CD14-positive monocyte (primary cell): ENCODE measurements around the gene GREB1. TPM values are rescaled to one million over a fixed set of nuclear protein-coding genes. Genes with fewer than 3 reads are reported as not detected.

ENCODE experiments used
- DNase-seq, 3 donors: peaks; one replicate each; pipeline ENCODE4 v3.0.0-alpha.2; 2011 to 2022
- H2AFZ ChIP-seq: 2 replicates; pipeline ENCODE4 v1.6.0; 2012; ENCODE audit warnings: mild to moderate bottlenecking, low read depth, low read length, inconsistent platforms; ENCODE audit not compliant: insufficient read depth, poor library complexity, severe bottlenecking
- H3K27ac ChIP-seq, 2 donors: 1 replicate in 1 of 2; 2 replicates in 1 of 2; pipeline ENCODE4 v1.5.1; 2012 to 2013; ENCODE audit warnings: low read length in 2 of 2, control low read depth in 1 of 2, inconsistent platforms in 1 of 2, low read depth in 1 of 2, mild to moderate bottlenecking in 1 of 2
- H3K27me3 ChIP-seq, 2 donors: one replicate each; pipeline versions ENCODE4 v1.6.0 to v1.6.1; 2011 to 2013; ENCODE audit warnings: low read length in 2 of 2; ENCODE audit not compliant: control insufficient read depth in 2 of 2, insufficient read depth in 2 of 2
- H3K36me3 ChIP-seq, 2 donors: replicated peaks in 1 of 2; 1 replicate in 1 of 2; 2 replicates in 1 of 2; pipeline versions ENCODE4 v1.5.1 to v1.6.1; 2012 to 2013; ENCODE audit warnings: low read length in 2 of 2, control low read depth in 1 of 2, inconsistent platforms in 1 of 2, mild to moderate bottlenecking in 1 of 2; ENCODE audit not compliant: insufficient read depth in 2 of 2, control insufficient read depth in 1 of 2
- H3K4me1 ChIP-seq, 2 donors: 1 replicate in 1 of 2; 2 replicates in 1 of 2; pipeline versions ENCODE4 v1.5.1 to v1.6.1; 2012 to 2013; ENCODE audit warnings: low read length in 2 of 2, control low read depth in 1 of 2, inconsistent platforms in 1 of 2, mild to moderate bottlenecking in 1 of 2, moderate library complexity in 1 of 2; ENCODE audit not compliant: insufficient read depth in 2 of 2, control insufficient read depth in 1 of 2
- H3K4me2 ChIP-seq: replicated peaks from 2 replicates; pipeline ENCODE3; 2012; ENCODE audit warnings: low read length, moderate library complexity, mild to moderate bottlenecking; ENCODE audit not compliant: poor library complexity, severe bottlenecking; ENCODE audit errors: extremely low read depth
- H3K4me3 ChIP-seq, 3 experiments: fragments of 200-600 bp in 1 of 3; sonication (generic) in 1 of 3; replicated peaks in 1 of 3; 1 replicate in 2 of 3; 2 replicates in 1 of 3; pipeline ENCODE4 v1.5.1; 2011 to 2013; ENCODE audit warnings: low read length in 3 of 3, mild to moderate bottlenecking in 3 of 3, control low read depth in 2 of 3, low read depth in 2 of 3, inconsistent platforms in 1 of 3, moderate library complexity in 1 of 3
- H3K79me2 ChIP-seq: 2 replicates; pipeline ENCODE4 v1.6.0; 2012; ENCODE audit warnings: mild to moderate bottlenecking, control low read depth, inconsistent platforms, low read length, moderate library complexity; ENCODE audit not compliant: insufficient read depth
- H3K9ac ChIP-seq: 2 replicates; pipeline ENCODE4 v1.6.0; 2017; ENCODE audit warnings: low read length, mild to moderate bottlenecking; ENCODE audit not compliant: insufficient read depth, poor library complexity, severe bottlenecking
- H3K9me3 ChIP-seq, 2 donors: replicated peaks in 1 of 2; 1 replicate in 1 of 2; 2 replicates in 1 of 2; pipeline versions ENCODE4 v1.5.1 to v1.6.1; 2012 to 2013; ENCODE audit warnings: low read length in 2 of 2, control low read depth in 1 of 2; ENCODE audit not compliant: control insufficient read depth in 1 of 2, insufficient read depth in 1 of 2
- H4K20me1 ChIP-seq: 2 replicates; pipeline ENCODE4 v1.6.0; 2012; ENCODE audit warnings: mild to moderate bottlenecking, low read length, control low read depth, moderate library complexity; ENCODE audit not compliant: insufficient read depth
- H3K27ac Mint-ChIP-seq, 7 donors: one replicate each; pipeline ENCODE4 v1.8.0; 2020; ENCODE audit warnings: mild to moderate bottlenecking in 7 of 7, mixed read lengths in 7 of 7, moderate library complexity in 6 of 7, inconsistent platforms in 2 of 7
- H3K27me3 Mint-ChIP-seq, 3 donors: one replicate each; pipeline ENCODE4 v1.8.0; 2021 to 2022; ENCODE audit warnings: low read depth in 3 of 3, mild to moderate bottlenecking in 3 of 3, mixed read lengths in 3 of 3, moderate library complexity in 3 of 3, inconsistent platforms in 1 of 3
- H3K36me3 Mint-ChIP-seq, 2 donors: one replicate each; pipeline ENCODE4 v1.8.0; 2020; ENCODE audit warnings: mixed read lengths in 2 of 2, inconsistent platforms in 1 of 2, mild to moderate bottlenecking in 1 of 2
- H3K4me1 Mint-ChIP-seq: one replicate; pipeline ENCODE4 v1.8.0; 2020; ENCODE audit warnings: mild to moderate bottlenecking, mixed read lengths
- H3K4me3 Mint-ChIP-seq, 2 donors: one replicate each; pipeline ENCODE4 v1.8.0; 2020; ENCODE audit warnings: mild to moderate bottlenecking in 2 of 2, mixed read lengths in 2 of 2, moderate library complexity in 1 of 2
- H3K9me3 Mint-ChIP-seq, 7 donors: one replicate each; pipeline ENCODE4 v1.8.0; 2020 to 2022; ENCODE audit warnings: mixed read lengths in 7 of 7, mild to moderate bottlenecking in 6 of 7, moderate library complexity in 6 of 7, inconsistent platforms in 2 of 7
- CTCF ChIP-seq: fragments of 200-600 bp; IDR thresholded peaks from one replicate; pipeline ENCODE4 v1.8.0; 2022; ENCODE audit warnings: antibody characterized with exemption, mild to moderate bottlenecking
- WGBS: methylation state at CpG from one replicate; pipeline ENCODE4 v1.1.5; 2013; ENCODE audit warnings: missing lambda C conversion rate; ENCODE audit not compliant: insufficient coverage; 5-methylcytosine and 5-hydroxymethylcytosine counted together
- intact Hi-C, 2 donors: fragments of 100-400 bp; cut with micrococcal nuclease; formaldehyde crosslinking; loops; one replicate each; pipeline versions ENCODE4 v1.15.0 to v1.15.1; 2023
- polyA plus RNA-seq, 3 donors: library from polyadenylated mRNA; depleted of rRNA in 1 of 3; unstranded in 2 of 3; stranded (reverse) in 1 of 3; fragments of 300-500 nt in 2 of 3; fragments of >200 nt in 1 of 3; fragmentation: Illumina TruSeq in 2 of 3; gene quantifications; 1 replicate in 2 of 3; 2 replicates in 1 of 3; pipeline ENCODE4 v1.2.3, GENCODE V29; 2012 to 2021

The GREB1 gene
- polyA plus RNA-seq, 3 donors, result not detected

- Histone ChIP-seq H3K4me1 (no peaks in the 10 kb centered on the region), H3K4me2 (no peak overlapping the region), H3K27ac (no peak overlapping the region), H3K9me3 (no peaks in the 10 kb centered on the region), H3K27me3 (no peaks in the 10 kb centered on the region), H3K36me3 (no peaks in the 10 kb centered on the region), H4K20me1 (no peaks in the 10 kb centered on the region), H3K9ac (no peak overlapping the region), H2AFZ (no peak overlapping the region), H3K4me3 (no peak overlapping the region), H3K79me2 (no peaks in the 10 kb centered on the region)
- Mint-ChIP-seq H3K36me3 (no peaks in the 10 kb centered on the region), H3K27ac (no peak overlapping the region), H3K27me3 (peaks cover 6 to 15% (median 12%) of the 10 kb centered on the region in 3 donors), H3K4me1 (no peaks in the 10 kb centered on the region), H3K9me3 (peaks cover 0 to 10% (median 2%) of the 10 kb centered on the region in 7 donors), H3K4me3 (no peak overlapping the region)
- intact Hi-C loops, result no loop called here
- WGBS, result 80% methylated on average over 3 of the region's 10 CpGs
- DNase-seq, result no peak
- no peak for TF ChIP-seq CTCF
Observed at GRCh38 chr2:11516984-11517648, 16.7 kb upstream of the GREB1 start.

GRCh38 chr2:11517906-11518305 lies 15.9 kb upstream of the GREB1 start:
- no peak for TF ChIP-seq CTCF
- no peaks in the 10 kb centered on the region for H3K4me1 Mint-ChIP-seq
- peaks cover 0 to 10% (median 2%) of the 10 kb centered on the region in 7 donors for H3K9me3 Mint-ChIP-seq
- no peak overlapping the region for H3K4me3 Mint-ChIP-seq
- Histone ChIP-seq H3K36me3 (no peaks in the 10 kb centered on the region), H2AFZ (no peak overlapping the region), H3K27me3 (no peaks in the 10 kb centered on the region), H4K20me1 (no peaks in the 10 kb centered on the region), H3K9ac (no peak overlapping the region), H3K4me3 (no peak overlapping the region), H3K9me3 (no peaks in the 10 kb centered on the region), H3K4me2 (no peak overlapping the region), H3K27ac (no peak overlapping the region), H3K79me2 (no peaks in the 10 kb centered on the region), H3K4me1 (no peaks in the 10 kb centered on the region)
- peaks cover 6 to 13% (median 9%) of the 10 kb centered on the region in 3 donors for H3K27me3 Mint-ChIP-seq
- no peak overlapping the region for H3K27ac Mint-ChIP-seq
- intact Hi-C loops, result no loop called here
- 92% methylated on average over 1 of the region's 3 CpGs for WGBS
- DNase-seq, result no peak
- no peaks in the 10 kb centered on the region for H3K36me3 Mint-ChIP-seq
